Astrocyte (in vitro differentiated cells and primary cell): ENCODE results near the gene NSD2. TPM values are rescaled to one million over a fixed set of nuclear protein-coding genes. Genes with fewer than 3 reads are reported as not detected.

ENCODE experiments used
- DNase-seq: peaks from one replicate; pipeline ENCODE4 v3.0.0-alpha.2; 2010; ENCODE audit warnings: low read depth
- FAIRE-seq: peaks from 2 replicates; lab custom pipeline; 2011; peaks lifted over from hg19 to GRCh38; lab: Jason Lieb, UNC
- H2AFZ ChIP-seq: 2 replicates; pipeline ENCODE4 v1.6.0; 2012; ENCODE audit warnings: low read depth, low read length, inconsistent platforms
- H3K27ac ChIP-seq: 2 replicates; pipeline ENCODE4 v1.5.1; 2011; ENCODE audit warnings: low read depth, low read length, inconsistent platforms
- H3K27me3 ChIP-seq: 2 replicates; pipeline ENCODE4 v1.6.0; 2011; ENCODE audit warnings: low read length, inconsistent platforms; ENCODE audit not compliant: insufficient read depth
- H3K36me3 ChIP-seq: 2 replicates; pipeline ENCODE4 v1.5.1; 2011; ENCODE audit warnings: low read length, inconsistent platforms; ENCODE audit not compliant: insufficient read depth
- H3K4me1 ChIP-seq: 2 replicates; pipeline ENCODE4 v1.5.1; 2011; ENCODE audit warnings: low read length, inconsistent platforms; ENCODE audit not compliant: insufficient read depth
- H3K4me2 ChIP-seq: 2 replicates; pipeline ENCODE4 v1.6.0; 2012; ENCODE audit warnings: low read length, inconsistent platforms
- H3K4me3 ChIP-seq: 2 replicates; pipeline ENCODE4 v1.5.1; 2011; ENCODE audit warnings: low read depth, mild to moderate bottlenecking, low read length, inconsistent platforms; ENCODE audit not compliant: insufficient read depth
- H3K79me2 ChIP-seq: 2 replicates; pipeline ENCODE4 v1.6.0; 2012; ENCODE audit warnings: mild to moderate bottlenecking, low read length, inconsistent platforms; ENCODE audit not compliant: insufficient read depth
- H3K9ac ChIP-seq: 2 replicates; pipeline ENCODE4 v1.6.0; 2012; ENCODE audit warnings: mild to moderate bottlenecking, low read length, inconsistent platforms
- H3K9me3 ChIP-seq: 2 replicates; pipeline ENCODE4 v1.5.1; 2012; ENCODE audit warnings: low read depth, mild to moderate bottlenecking, low read length, inconsistent platforms; ENCODE audit not compliant: insufficient read depth
- H4K20me1 ChIP-seq: 2 replicates; pipeline ENCODE4 v1.6.0; 2012; ENCODE audit warnings: low read length, inconsistent platforms; ENCODE audit not compliant: insufficient read depth
- H3K27ac Mint-ChIP-seq: one replicate; pipeline ENCODE4 v1.8.0; 2021; ENCODE audit warnings: mild to moderate bottlenecking, mixed read lengths; ENCODE audit not compliant: unreplicated experiment
- H3K27me3 Mint-ChIP-seq: one replicate; pipeline ENCODE4 v1.8.0; 2021; ENCODE audit warnings: low read depth, mixed read lengths; ENCODE audit not compliant: unreplicated experiment
- H3K36me3 Mint-ChIP-seq: one replicate; pipeline ENCODE4 v1.8.0; 2021; ENCODE audit warnings: low read depth, mixed read lengths; ENCODE audit not compliant: unreplicated experiment
- H3K4me1 Mint-ChIP-seq: one replicate; pipeline ENCODE4 v1.8.0; 2021; ENCODE audit warnings: low read depth, mixed read lengths; ENCODE audit not compliant: unreplicated experiment
- H3K4me3 Mint-ChIP-seq: one replicate; pipeline ENCODE4 v1.8.0; 2021; ENCODE audit warnings: mild to moderate bottlenecking, moderate library complexity, mixed read lengths; ENCODE audit not compliant: unreplicated experiment
- H3K9me3 Mint-ChIP-seq: one replicate; pipeline ENCODE4 v1.8.0; 2021; ENCODE audit warnings: mild to moderate bottlenecking, mixed read lengths; ENCODE audit not compliant: unreplicated experiment
- EZH2 ChIP-seq: IDR thresholded peaks from 2 replicates; pipeline ENCODE4 v1.6.1; 2012; ENCODE audit warnings: mild to moderate bottlenecking, low read length, inconsistent platforms; ENCODE audit not compliant: insufficient read depth
- total RNA-seq: library from RNA; stranded (reverse); gene quantifications from 2 replicates; pipeline ENCODE4 v1.2.1, GENCODE V29; 2021
- TF ChIP-seq, protein P1 (sequence below): IDR thresholded peaks from 2 replicates; pipeline ENCODE4 v1.5.1; 2011; ENCODE audit warnings: low read depth, mild to moderate bottlenecking, inconsistent platforms, low read length, moderate library complexity; ENCODE audit not compliant: insufficient read depth

Gene NSD2
- total RNA-seq, 1 donor from 2014 or later = 31.3 TPM

DNA sequence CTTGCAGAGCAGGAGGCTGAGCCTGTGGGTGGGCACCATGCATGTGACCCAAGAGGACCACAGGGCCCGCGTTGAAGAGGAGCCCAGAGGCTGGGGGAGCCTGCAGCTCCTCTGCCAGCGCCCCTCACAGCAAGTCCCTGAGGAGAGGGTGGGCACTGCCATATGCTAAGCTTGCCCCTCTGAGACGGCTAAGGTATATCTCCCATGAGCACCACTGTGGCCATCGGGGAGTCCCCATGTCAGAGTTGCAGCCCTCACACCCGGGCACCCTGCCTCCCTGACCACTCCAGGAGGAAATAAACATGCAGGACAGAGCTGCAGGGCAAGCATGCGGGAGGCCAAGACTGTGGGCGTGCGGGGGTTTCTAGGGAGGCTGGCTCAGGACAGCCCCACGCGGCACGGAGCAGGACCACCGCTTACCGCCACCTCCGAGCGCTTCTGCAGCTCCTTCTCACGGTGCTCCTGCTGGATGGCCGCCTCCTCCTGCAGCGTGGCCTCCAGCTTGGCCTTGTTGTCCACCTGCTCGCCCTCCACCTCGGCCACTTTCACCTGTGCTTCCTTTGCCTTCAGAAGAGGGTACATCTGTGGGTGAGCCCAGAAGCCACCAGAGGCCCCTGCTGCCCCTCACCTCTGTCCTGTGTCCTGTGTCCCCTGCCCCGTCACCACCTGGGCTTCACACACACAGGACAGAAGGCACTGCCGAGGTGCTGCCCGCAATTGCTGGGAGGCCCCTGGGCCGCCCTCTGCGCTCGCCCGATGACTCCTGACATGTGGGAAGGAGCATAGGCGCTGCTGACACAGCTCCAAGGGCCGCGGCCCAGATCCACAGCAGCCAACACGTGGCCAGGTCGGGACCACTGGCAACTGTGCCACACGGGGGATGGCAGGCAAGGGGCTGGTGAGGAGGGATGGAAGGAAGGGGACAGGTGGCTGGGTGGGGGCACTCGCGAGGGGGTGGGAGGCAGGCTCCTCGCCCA is 48.3 kb upstream of the NSD2 start:
- Histone ChIP-seq H3K4me3 (no peak overlapping the region), H3K4me2 (no peak overlapping the region), H3K27me3 (no peaks in the 10 kb centered on the region), H3K36me3 (peaks cover 25% of the 10 kb centered on the region), H4K20me1 (peaks cover 15% of the 10 kb centered on the region), H3K79me2 (no peaks in the 10 kb centered on the region), H3K4me1 (no peaks in the 10 kb centered on the region), H3K9me3 (no peaks in the 10 kb centered on the region), H3K9ac (no peak overlapping the region), H3K27ac (no peak overlapping the region), H2AFZ (no peak overlapping the region)
- no peaks in the 10 kb centered on the region for H3K9me3 Mint-ChIP-seq
- no peak for DNase-seq
- no peak overlapping the region for H3K4me3 Mint-ChIP-seq
- H3K36me3 Mint-ChIP-seq = peaks cover 30% of the 10 kb centered on the region
- H3K27ac Mint-ChIP-seq = no peak overlapping the region
- TF ChIP-seq, protein P1, sequence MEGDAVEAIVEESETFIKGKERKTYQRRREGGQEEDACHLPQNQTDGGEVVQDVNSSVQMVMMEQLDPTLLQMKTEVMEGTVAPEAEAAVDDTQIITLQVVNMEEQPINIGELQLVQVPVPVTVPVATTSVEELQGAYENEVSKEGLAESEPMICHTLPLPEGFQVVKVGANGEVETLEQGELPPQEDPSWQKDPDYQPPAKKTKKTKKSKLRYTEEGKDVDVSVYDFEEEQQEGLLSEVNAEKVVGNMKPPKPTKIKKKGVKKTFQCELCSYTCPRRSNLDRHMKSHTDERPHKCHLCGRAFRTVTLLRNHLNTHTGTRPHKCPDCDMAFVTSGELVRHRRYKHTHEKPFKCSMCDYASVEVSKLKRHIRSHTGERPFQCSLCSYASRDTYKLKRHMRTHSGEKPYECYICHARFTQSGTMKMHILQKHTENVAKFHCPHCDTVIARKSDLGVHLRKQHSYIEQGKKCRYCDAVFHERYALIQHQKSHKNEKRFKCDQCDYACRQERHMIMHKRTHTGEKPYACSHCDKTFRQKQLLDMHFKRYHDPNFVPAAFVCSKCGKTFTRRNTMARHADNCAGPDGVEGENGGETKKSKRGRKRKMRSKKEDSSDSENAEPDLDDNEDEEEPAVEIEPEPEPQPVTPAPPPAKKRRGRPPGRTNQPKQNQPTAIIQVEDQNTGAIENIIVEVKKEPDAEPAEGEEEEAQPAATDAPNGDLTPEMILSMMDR = no peak
- TF ChIP-seq EZH2 = no peak
- H3K27me3 Mint-ChIP-seq = no peaks in the 10 kb centered on the region
- FAIRE-seq = no peak
- no peaks in the 10 kb centered on the region for H3K4me1 Mint-ChIP-seq

DNA sequence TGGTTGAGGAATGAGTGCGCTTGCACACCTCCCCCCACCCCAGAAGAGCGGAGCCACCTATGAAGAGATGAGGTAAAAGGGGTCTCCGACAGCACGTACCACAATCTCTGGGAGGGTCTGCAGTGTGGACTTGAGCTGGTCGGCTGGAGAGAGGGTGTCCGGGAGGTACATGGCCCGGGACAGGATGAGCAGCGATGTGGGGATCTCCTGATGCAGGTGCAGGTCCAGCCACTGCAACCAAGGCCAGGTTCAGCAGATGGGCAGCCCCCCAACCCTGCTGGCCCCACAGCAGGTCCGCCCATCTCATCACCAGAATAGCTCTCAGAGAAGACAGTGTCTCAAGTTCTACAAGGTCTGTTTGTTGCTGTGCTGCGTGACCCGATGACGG is 47.7 kb upstream of the NSD2 start:
- no peak overlapping the region for H3K4me2 ChIP-seq
- no peak overlapping the region for H2AFZ ChIP-seq
- no peaks in the 10 kb centered on the region for H3K9me3 ChIP-seq
- TF ChIP-seq, protein P1 = no peak
- TF ChIP-seq EZH2 = no peak
- no peak overlapping the region for H3K27ac ChIP-seq
- H3K27me3 ChIP-seq = no peaks in the 10 kb centered on the region
- H4K20me1 ChIP-seq = peaks cover 15% of the 10 kb centered on the region
- Mint-ChIP-seq H3K9me3 (no peaks in the 10 kb centered on the region), H3K36me3 (peaks cover 28% of the 10 kb centered on the region), H3K4me3 (no peak overlapping the region), H3K27me3 (no peaks in the 10 kb centered on the region), H3K27ac (no peak overlapping the region), H3K4me1 (no peaks in the 10 kb centered on the region)
- no peak overlapping the region for H3K4me3 ChIP-seq
- no peaks in the 10 kb centered on the region for H3K4me1 ChIP-seq
- no peaks in the 10 kb centered on the region for H3K79me2 ChIP-seq
- DNase-seq = no peak
- no peak overlapping the region for H3K9ac ChIP-seq
- peaks cover 23% of the 10 kb centered on the region for H3K36me3 ChIP-seq
- no peak for FAIRE-seq

- TF ChIP-seq, protein P1 = no peak
- TF ChIP-seq EZH2 = no peak
- Histone ChIP-seq H3K9me3 (no peaks in the 10 kb centered on the region), H4K20me1 (peaks cover 20% of the 10 kb centered on the region), H3K27me3 (no peaks in the 10 kb centered on the region), H3K4me3 (no peak overlapping the region), H3K36me3 (peaks cover 15% of the 10 kb centered on the region), H3K79me2 (no peaks in the 10 kb centered on the region), H3K4me2 (no peak overlapping the region), H3K9ac (no peak overlapping the region), H3K27ac (no peak overlapping the region), H2AFZ (no peak overlapping the region), H3K4me1 (no peaks in the 10 kb centered on the region)
- H3K27ac Mint-ChIP-seq = no peak overlapping the region
- FAIRE-seq (no peak), DNase-seq (no peak)
- no peaks in the 10 kb centered on the region for H3K27me3 Mint-ChIP-seq
- H3K4me1 Mint-ChIP-seq = no peaks in the 10 kb centered on the region
- H3K9me3 Mint-ChIP-seq = no peaks in the 10 kb centered on the region
- no peak overlapping the region for H3K4me3 Mint-ChIP-seq
- peaks cover 24% of the 10 kb centered on the region for H3K36me3 Mint-ChIP-seq
Observed at GRCh38 chr4:1824746-1825145, 46.4 kb upstream of the NSD2 start.
